ENCODE measurements around the gene MAML3.

The MAML3 gene

GRCh38 chr4:139809757-139810140 is 344.2 kb downstream of the MAML3 start:
- H3K9ac ChIP-seq, result no peak overlapping the region
- H3K4me3 ChIP-seq (ENCODE audit: low read depth, low read length), result no peak overlapping the region
- H2AFZ ChIP-seq, result no peak overlapping the region
- no peak overlapping the region for H3K4me2 ChIP-seq (ENCODE audit: low read length)
- no peaks in the 10 kb centered on the region for H3K9me3 ChIP-seq (ENCODE audit: control insufficient read depth, low read length)
- H3K27ac ChIP-seq, result no peak overlapping the region
- H3K79me2 ChIP-seq, result peaks cover 3% of the 10 kb centered on the region
- no peaks in the 10 kb centered on the region for H3K36me3 ChIP-seq (ENCODE audit: control insufficient read depth, insufficient read depth, low read length)
- TF ChIP-seq CTCF (IDR thresholded peaks at IDR 0.05), result no peak
- no peaks in the 10 kb centered on the region for H3K27me3 ChIP-seq (ENCODE audit: control insufficient read depth, insufficient read depth, low read length)
- H3K4me1 ChIP-seq, result peaks cover 7% of the 10 kb centered on the region

- Histone ChIP-seq H3K27me3 (ENCODE audit: control insufficient read depth, insufficient read depth, low read length) (no peaks in the 10 kb centered on the region), H3K36me3 (ENCODE audit: control insufficient read depth, insufficient read depth, low read length) (no peaks in the 10 kb centered on the region), H3K9ac (no peak overlapping the region), H3K4me2 (ENCODE audit: low read length) (no peak overlapping the region), H2AFZ (peak overlapping the region; percentile 23), H3K27ac (peak overlapping the region; percentile 32), H3K79me2 (peaks cover 3% of the 10 kb centered on the region), H3K4me3 (ENCODE audit: low read depth, low read length) (no peak overlapping the region), H3K4me1 (peaks cover 5% of the 10 kb centered on the region), H3K9me3 (ENCODE audit: control insufficient read depth, low read length) (no peaks in the 10 kb centered on the region)
- TF ChIP-seq CTCF (IDR thresholded peaks at IDR 0.05), result no peak
Measured at GRCh38 chr4:139808808-139809756, 344.9 kb downstream of the MAML3 start.

GRCh38 chr4:139808381-139808807 is 345.6 kb downstream of the MAML3 start:
- no peak overlapping the region for H3K4me3 ChIP-seq (ENCODE audit: low read depth, low read length)
- H3K27ac ChIP-seq, result peak overlapping the region; percentile 32
- H3K9me3 ChIP-seq (ENCODE audit: control insufficient read depth, low read length), result no peaks in the 10 kb centered on the region
- H3K4me1 ChIP-seq, result peaks cover 5% of the 10 kb centered on the region
- peak overlapping the region; percentile 23 for H2AFZ ChIP-seq
- H3K9ac ChIP-seq, result no peak overlapping the region
- H3K27me3 ChIP-seq (ENCODE audit: control insufficient read depth, insufficient read depth, low read length), result no peaks in the 10 kb centered on the region
- H3K36me3 ChIP-seq (ENCODE audit: control insufficient read depth, insufficient read depth, low read length), result no peaks in the 10 kb centered on the region
- no peak for TF ChIP-seq CTCF (IDR thresholded peaks at IDR 0.05)
- H3K4me2 ChIP-seq (ENCODE audit: low read length), result no peak overlapping the region
- peaks cover 3% of the 10 kb centered on the region for H3K79me2 ChIP-seq

- peaks cover 5% of the 10 kb centered on the region for H3K4me1 ChIP-seq
- no peak overlapping the region for H3K4me3 ChIP-seq (ENCODE audit: low read depth, low read length)
- no peak overlapping the region for H3K4me2 ChIP-seq (ENCODE audit: low read length)
- H3K36me3 ChIP-seq (ENCODE audit: control insufficient read depth, insufficient read depth, low read length), result no peaks in the 10 kb centered on the region
- TF ChIP-seq CTCF (IDR thresholded peaks at IDR 0.05), result no peak
- no peak overlapping the region for H3K27ac ChIP-seq
- H3K79me2 ChIP-seq, result peaks cover 3% of the 10 kb centered on the region
- H3K9me3 ChIP-seq (ENCODE audit: control insufficient read depth, low read length), result no peaks in the 10 kb centered on the region
- H2AFZ ChIP-seq, result no peak overlapping the region
- H3K9ac ChIP-seq, result no peak overlapping the region
- H3K27me3 ChIP-seq (ENCODE audit: control insufficient read depth, insufficient read depth, low read length), result no peaks in the 10 kb centered on the region
Measured at GRCh38 chr4:139807483-139807882, 346.5 kb downstream of the MAML3 start.
